ENCODE measurements around the gene EDC4.
"Not testable (repeated sequence)": the region's sequence is repeated elsewhere in the genome, so short reads cannot be mapped to it uniquely, and the experiment has no call there.

EDC4 gene

GRCh38 chr16:67897231-67897630 is 24.4 kb downstream of the EDC4 start:
- no peak overlapping the region for H3K9ac ChIP-seq (ENCODE audit: insufficient read length)
- H3K9me3 ChIP-seq (ENCODE audit: low read depth, low read length), result no peaks in the 10 kb centered on the region
- H3K36me3 ChIP-seq (ENCODE audit: insufficient read depth, low read length), result no peaks in the 10 kb centered on the region
- H3K4me3 ChIP-seq, result no peak overlapping the region
- TF ChIP-seq POLR2AphosphoS5 (IDR thresholded peaks at IDR 0.05; ENCODE audit: borderline replicate concordance, low read depth, low read length), result no peak
- TF ChIP-seq EZH2 (IDR thresholded peaks at IDR 0.05), result no peak
- TF ChIP-seq FOXP2 (optimal IDR thresholded peaks at IDR 0.05; ENCODE audit: control extremely low read depth, extremely low read length, insufficient read depth), result no peak
- DNase-seq (ENCODE audit: low read depth, low spot score), result no peak
- no peak overlapping the region for H3K27ac ChIP-seq

DNA sequence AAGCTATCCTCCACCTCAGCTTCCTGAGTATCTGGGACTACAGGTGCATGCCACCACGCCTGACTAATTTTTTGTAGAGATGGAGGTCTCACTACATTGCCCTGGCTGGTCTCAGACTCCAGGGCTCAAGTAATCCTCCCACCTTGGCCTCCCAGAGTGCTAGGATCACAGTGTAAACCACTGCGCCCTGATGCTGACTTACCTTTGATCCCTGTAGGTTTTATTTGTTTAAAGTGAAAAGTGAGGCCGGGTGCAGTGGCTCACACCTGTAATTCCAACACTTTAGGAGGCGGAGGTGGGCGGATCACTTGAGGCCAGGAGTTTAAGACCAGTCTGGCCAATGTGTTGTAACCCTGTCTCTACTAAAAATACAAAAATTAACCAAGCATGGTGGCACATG is 28.9 kb downstream of the EDC4 start:
- H3K9ac ChIP-seq (ENCODE audit: insufficient read length), result no peak overlapping the region
- H3K36me3 ChIP-seq (ENCODE audit: insufficient read depth, low read length), result no peaks in the 10 kb centered on the region
- DNase-seq (ENCODE audit: low read depth, low spot score), result no peak
- TF ChIP-seq FOXP2 (optimal IDR thresholded peaks at IDR 0.05; ENCODE audit: control extremely low read depth, extremely low read length, insufficient read depth), result no peak
- TF ChIP-seq POLR2AphosphoS5 (IDR thresholded peaks at IDR 0.05; ENCODE audit: borderline replicate concordance, low read depth, low read length), result no peak
- no peak for TF ChIP-seq EZH2 (IDR thresholded peaks at IDR 0.05)
- no peaks in the 10 kb centered on the region for H3K9me3 ChIP-seq (ENCODE audit: low read depth, low read length)
- H3K4me3 ChIP-seq, result no peak overlapping the region
- no peak overlapping the region for H3K27ac ChIP-seq

GRCh38 chr16:67902831-67903230 is 30.0 kb downstream of the EDC4 start:
- TF ChIP-seq POLR2AphosphoS5 (IDR thresholded peaks at IDR 0.05; ENCODE audit: borderline replicate concordance, low read depth, low read length), result no peak
- no peak for DNase-seq (ENCODE audit: low read depth, low spot score)
- Histone ChIP-seq H3K9ac (ENCODE audit: insufficient read length) (no peak overlapping the region), H3K36me3 (ENCODE audit: insufficient read depth, low read length) (no peaks in the 10 kb centered on the region), H3K27ac (no peak overlapping the region), H3K4me3 (no peak overlapping the region), H3K9me3 (ENCODE audit: low read depth, low read length) (no peaks in the 10 kb centered on the region)

GRCh38 chr16:67907397-67908180 is 34.7 kb downstream of the EDC4 start:
- H3K36me3 ChIP-seq (ENCODE audit: insufficient read depth, low read length), result no peaks in the 10 kb centered on the region
- no peaks in the 10 kb centered on the region for H3K9me3 ChIP-seq (ENCODE audit: low read depth, low read length)
- H3K27ac ChIP-seq, result no peak overlapping the region
- TF ChIP-seq EZH2 (IDR thresholded peaks at IDR 0.05) (no peak), FOXP2 (optimal IDR thresholded peaks at IDR 0.05; ENCODE audit: control extremely low read depth, extremely low read length, insufficient read depth) (no peak), POLR2AphosphoS5 (IDR thresholded peaks at IDR 0.05; ENCODE audit: borderline replicate concordance, low read depth, low read length) (no peak)
- H3K9ac ChIP-seq (ENCODE audit: insufficient read length), result no peak overlapping the region
- no peak for DNase-seq (ENCODE audit: low read depth, low spot score)
- no peak overlapping the region for H3K4me3 ChIP-seq

- TF ChIP-seq EZH2 (IDR thresholded peaks at IDR 0.05) (no peak), FOXP2 (optimal IDR thresholded peaks at IDR 0.05; ENCODE audit: control extremely low read depth, extremely low read length, insufficient read depth) (no peak), POLR2AphosphoS5 (IDR thresholded peaks at IDR 0.05; ENCODE audit: borderline replicate concordance, low read depth, low read length) (no peak)
- no peaks in the 10 kb centered on the region for H3K9me3 ChIP-seq (ENCODE audit: low read depth, low read length)
- H3K36me3 ChIP-seq (ENCODE audit: insufficient read depth, low read length), result no peaks in the 10 kb centered on the region
- H3K27ac ChIP-seq, result no peak overlapping the region
- H3K9ac ChIP-seq (ENCODE audit: insufficient read length), result no peak overlapping the region
- DNase-seq (ENCODE audit: low read depth, low spot score), result no peak
- no peak overlapping the region for H3K4me3 ChIP-seq
Observed at GRCh38 chr16:67909056-67909742, 36.3 kb downstream of the EDC4 start.

DNA sequence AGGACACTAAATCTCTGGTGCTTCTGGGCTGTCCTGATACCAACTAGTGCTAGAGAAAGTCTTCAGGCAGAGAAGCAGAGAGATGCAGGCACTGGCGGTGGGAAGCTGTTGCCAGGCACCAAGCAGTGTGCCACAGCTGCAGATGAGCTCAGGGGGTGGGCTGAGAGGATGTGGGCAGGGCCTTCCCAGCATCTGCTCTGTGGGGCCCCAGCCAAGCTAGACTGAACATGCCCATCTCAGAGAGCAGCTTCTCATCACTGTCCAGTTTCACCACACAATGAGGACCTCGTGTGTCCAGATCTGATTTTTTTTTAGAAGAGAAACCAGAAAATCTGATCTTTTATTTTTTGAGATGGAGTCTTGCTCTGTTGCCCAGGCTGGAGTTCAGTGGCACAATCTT is 37.3 kb downstream of the EDC4 start:
- no peak for DNase-seq (ENCODE audit: low read depth, low spot score)
- Histone ChIP-seq H3K36me3 (ENCODE audit: insufficient read depth, low read length) (no peaks in the 10 kb centered on the region), H3K4me3 (no peak overlapping the region), H3K9ac (ENCODE audit: insufficient read length) (no peak overlapping the region), H3K9me3 (ENCODE audit: low read depth, low read length) (no peaks in the 10 kb centered on the region), H3K27ac (no peak overlapping the region)
- TF ChIP-seq FOXP2 (optimal IDR thresholded peaks at IDR 0.05; ENCODE audit: control extremely low read depth, extremely low read length, insufficient read depth) (no peak), EZH2 (IDR thresholded peaks at IDR 0.05) (no peak)

DNA sequence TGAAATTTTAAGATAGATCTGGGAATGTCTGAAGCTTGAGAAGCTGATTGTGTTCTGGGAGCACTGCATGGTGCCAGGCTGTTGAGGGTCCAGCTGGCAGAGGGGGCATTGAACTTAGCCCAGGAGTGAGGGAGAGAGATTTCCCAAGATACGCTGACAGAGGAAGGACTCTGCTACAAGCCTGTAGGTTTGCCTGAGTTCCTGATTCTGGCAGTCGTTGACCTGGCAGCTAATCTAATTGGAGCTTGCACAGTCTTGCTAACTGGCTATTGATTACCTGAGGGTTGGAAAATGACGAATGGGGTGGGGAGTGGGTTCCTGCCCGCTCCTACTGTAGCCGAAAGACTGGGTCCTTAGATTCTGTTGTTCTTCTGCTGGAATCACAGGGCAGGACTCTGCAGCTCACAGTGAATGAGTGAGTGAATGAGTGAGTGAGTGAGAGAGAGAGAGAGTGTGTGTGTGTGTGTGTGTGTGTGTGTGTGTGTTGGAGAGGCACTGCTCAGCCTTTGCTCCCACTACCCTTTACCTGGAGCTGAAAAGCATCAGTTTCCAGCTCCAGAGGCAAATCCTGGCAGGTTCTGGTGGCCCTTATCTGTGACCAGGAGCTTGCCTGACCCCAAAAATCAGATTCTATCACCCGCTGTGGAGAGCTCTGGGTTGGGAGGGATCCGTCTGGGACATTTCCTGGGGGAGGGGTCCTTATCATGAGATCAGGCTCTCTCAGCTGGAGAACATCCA is 42.1 kb downstream of the EDC4 start:
- no peak overlapping the region for H3K27ac ChIP-seq
- no peak overlapping the region for H3K4me3 ChIP-seq
- no peaks in the 10 kb centered on the region for H3K9me3 ChIP-seq (ENCODE audit: low read depth, low read length)
- no peak overlapping the region for H3K9ac ChIP-seq (ENCODE audit: insufficient read length)
- H3K36me3 ChIP-seq (ENCODE audit: insufficient read depth, low read length), result no peaks in the 10 kb centered on the region
- no peak for DNase-seq (ENCODE audit: low read depth, low spot score)
- TF ChIP-seq FOXP2 (optimal IDR thresholded peaks at IDR 0.05; ENCODE audit: control extremely low read depth, extremely low read length, insufficient read depth), result no peak
- TF ChIP-seq EZH2 (IDR thresholded peaks at IDR 0.05), result no peak
- TF ChIP-seq POLR2AphosphoS5 (IDR thresholded peaks at IDR 0.05; ENCODE audit: borderline replicate concordance, low read depth, low read length), result no peak

DNA sequence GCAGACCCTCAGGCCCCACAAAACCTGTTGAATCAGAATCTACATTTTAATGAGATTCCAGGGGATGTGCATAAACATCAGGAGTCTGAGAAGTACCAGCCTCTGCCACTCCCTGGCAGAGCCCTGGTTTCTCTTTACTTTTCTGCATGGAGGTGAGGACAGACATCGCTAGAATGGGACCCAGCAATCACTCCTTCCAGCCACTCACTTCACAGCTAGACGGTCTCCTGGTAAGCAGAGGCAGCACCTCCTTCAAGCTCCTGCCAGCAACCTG is 42.6 kb downstream of the EDC4 start:
- not testable (repeated sequence) for H3K9me3 ChIP-seq (ENCODE audit: low read depth, low read length); H3K4me3 ChIP-seq; DNase-seq (ENCODE audit: low read depth, low spot score); H3K36me3 ChIP-seq (ENCODE audit: insufficient read depth, low read length); H3K27ac ChIP-seq; H3K9ac ChIP-seq (ENCODE audit: insufficient read length)

Measured in SK-N-MC (cell line).